Effector memory CD8-positive, alpha-beta T cell (primary cell): ENCODE results near the gene HOXA10.

Source experiments
- ATAC-seq: fragments of 150-1000 bp; cut with Tn5 transposase; replicated peaks from 2 replicates; pipeline ENCODE4 v1.10.0; 2021; ENCODE audit warnings: mild to moderate bottlenecking, moderate library complexity
- DNase-seq, 3 experiments: peaks; one replicate each; pipeline ENCODE4 v3.0.0; 2021
- H3K27ac Mint-ChIP-seq, 2 donors: one replicate each; pipeline ENCODE4 v1.8.0; 2022; ENCODE audit warnings: mild to moderate bottlenecking in 2 of 2, mixed read lengths in 2 of 2, moderate library complexity in 2 of 2
- H3K27me3 Mint-ChIP-seq, 2 donors: one replicate each; pipeline ENCODE4 v1.8.0; 2022; ENCODE audit warnings: mixed read lengths in 2 of 2
- H3K36me3 Mint-ChIP-seq: one replicate; pipeline ENCODE4 v1.8.0; 2022; ENCODE audit warnings: mild to moderate bottlenecking, moderate library complexity, mixed read lengths; ENCODE audit not compliant: insufficient read depth
- H3K4me1 Mint-ChIP-seq, 2 donors: one replicate each; pipeline ENCODE4 v1.8.0; 2022; ENCODE audit warnings: low read depth in 2 of 2, mixed read lengths in 2 of 2
- H3K4me3 Mint-ChIP-seq, 2 donors: one replicate each; pipeline ENCODE4 v1.8.0; 2022; ENCODE audit warnings: mild to moderate bottlenecking in 2 of 2, mixed read lengths in 2 of 2, moderate library complexity in 2 of 2
- H3K9me3 Mint-ChIP-seq, 2 donors: one replicate each; pipeline ENCODE4 v1.8.0; 2022; ENCODE audit warnings: mixed read lengths in 2 of 2

HOXA10 gene

DNA sequence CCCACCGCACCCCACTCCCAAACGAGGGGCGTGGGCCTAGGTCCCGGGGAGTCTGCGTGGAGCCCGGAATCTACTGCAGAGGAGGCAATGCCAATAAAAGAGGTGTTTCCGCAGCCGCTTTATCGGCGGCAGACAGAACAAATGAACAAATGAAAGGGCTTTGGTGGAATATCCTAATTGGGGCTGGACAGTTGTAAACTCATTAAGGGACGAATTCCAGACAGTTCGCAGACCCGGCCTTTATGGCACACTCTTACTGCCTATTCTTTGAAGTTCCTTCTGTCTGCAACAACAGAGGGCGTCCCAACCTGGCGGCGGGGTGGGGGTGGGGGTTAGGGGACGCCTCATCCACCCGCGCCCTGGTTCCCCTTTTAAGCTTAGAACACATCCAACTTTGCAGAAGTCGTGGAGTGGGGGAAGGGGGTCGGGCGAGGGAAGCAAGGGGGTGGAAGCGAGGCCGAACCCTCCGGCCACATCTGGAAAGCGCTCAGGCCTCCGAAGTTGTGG lies 12.9 kb downstream of the HOXA10 start:
- H3K9me3 Mint-ChIP-seq: no peaks in the 10 kb centered on the region
- H3K36me3 Mint-ChIP-seq: peaks cover 41% of the 10 kb centered on the region
- peak overlapping the region in 1 of 2 donors; percentile 52 for H3K27ac Mint-ChIP-seq
- ATAC-seq (no peak), DNase-seq (no peak)
- H3K4me1 Mint-ChIP-seq: peaks cover 17 to 23% of the 10 kb centered on the region in 2 donors
- H3K4me3 Mint-ChIP-seq: peak overlapping the region; percentile 53 to 84
- H3K27me3 Mint-ChIP-seq: peaks cover 62 to 95% of the 10 kb centered on the region in 2 donors

DNA sequence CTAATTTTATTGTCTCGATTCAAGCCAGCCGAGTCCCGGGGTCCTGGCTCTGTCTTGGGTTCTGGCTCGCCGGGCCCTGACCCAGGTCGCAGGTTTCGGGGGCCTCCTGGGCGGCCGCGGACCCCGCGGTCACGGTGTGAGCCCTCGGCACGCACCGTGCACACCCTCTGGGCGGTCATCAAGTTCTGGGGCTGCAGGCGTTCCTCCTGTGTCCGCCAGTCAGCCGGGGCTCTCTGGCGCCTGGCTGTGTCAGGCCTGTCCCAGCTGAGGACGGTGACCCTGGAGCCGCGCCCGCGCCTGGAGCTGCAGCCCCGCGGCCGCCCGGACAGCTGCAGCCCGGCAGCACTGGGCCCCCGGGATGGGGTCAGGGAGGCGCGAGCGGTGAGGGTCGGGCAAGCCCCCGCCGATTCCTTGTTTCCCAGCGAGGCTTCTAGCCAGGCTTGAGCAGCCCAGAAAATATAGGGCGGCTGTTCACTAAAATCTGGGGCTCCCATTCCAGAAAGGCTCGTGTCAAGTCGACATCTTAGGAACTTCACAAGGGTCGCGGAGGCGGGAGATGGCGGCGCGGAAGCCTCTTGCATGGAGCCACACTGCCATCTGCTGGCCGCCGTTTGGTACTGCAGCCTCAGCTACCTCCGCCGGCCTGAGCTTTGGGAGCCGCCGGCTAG lies 13.4 kb downstream of the HOXA10 start:
- Mint-ChIP-seq H3K27me3 (peaks cover 65 to 95% of the 10 kb centered on the region in 2 donors), H3K4me1 (peaks cover 16 to 24% of the 10 kb centered on the region in 2 donors), H3K27ac (peak overlapping the region in 1 of 2 donors; percentile 52), H3K4me3 (peak overlapping the region; percentile 53 to 84), H3K36me3 (peaks cover 38% of the 10 kb centered on the region), H3K9me3 (no peaks in the 10 kb centered on the region)
- peak; percentile 83 to 85 (median 83) for DNase-seq
- peak; percentile 83 for ATAC-seq

DNA sequence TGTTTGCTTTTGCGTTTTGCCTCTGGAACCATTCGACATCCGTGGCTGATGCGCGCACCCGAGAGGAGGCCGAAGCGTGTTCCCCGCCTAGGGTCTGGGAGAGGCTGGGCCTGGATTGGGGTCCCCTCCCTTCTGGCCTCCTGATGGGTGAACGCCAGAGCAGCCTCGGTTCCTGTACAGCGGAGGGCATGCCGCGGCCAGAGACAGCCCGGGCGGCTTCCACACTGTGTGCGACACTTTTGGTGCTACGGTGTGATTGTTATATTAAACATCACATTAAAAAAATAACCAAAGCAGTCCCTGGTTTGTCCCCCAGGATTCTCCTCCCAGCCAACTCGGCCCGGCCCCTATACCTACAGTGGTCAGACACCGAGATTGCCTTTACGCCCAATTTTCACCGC lies 14.0 kb downstream of the HOXA10 start:
- H3K4me1 Mint-ChIP-seq: peaks cover 18 to 27% of the 10 kb centered on the region in 2 donors
- peak overlapping the region; percentile 53 to 84 for H3K4me3 Mint-ChIP-seq
- peaks cover 68 to 95% of the 10 kb centered on the region in 2 donors for H3K27me3 Mint-ChIP-seq
- no peak overlapping the region for H3K27ac Mint-ChIP-seq
- DNase-seq (no peak), ATAC-seq (no peak)
- H3K36me3 Mint-ChIP-seq: peaks cover 39% of the 10 kb centered on the region
- H3K9me3 Mint-ChIP-seq: no peaks in the 10 kb centered on the region

DNA sequence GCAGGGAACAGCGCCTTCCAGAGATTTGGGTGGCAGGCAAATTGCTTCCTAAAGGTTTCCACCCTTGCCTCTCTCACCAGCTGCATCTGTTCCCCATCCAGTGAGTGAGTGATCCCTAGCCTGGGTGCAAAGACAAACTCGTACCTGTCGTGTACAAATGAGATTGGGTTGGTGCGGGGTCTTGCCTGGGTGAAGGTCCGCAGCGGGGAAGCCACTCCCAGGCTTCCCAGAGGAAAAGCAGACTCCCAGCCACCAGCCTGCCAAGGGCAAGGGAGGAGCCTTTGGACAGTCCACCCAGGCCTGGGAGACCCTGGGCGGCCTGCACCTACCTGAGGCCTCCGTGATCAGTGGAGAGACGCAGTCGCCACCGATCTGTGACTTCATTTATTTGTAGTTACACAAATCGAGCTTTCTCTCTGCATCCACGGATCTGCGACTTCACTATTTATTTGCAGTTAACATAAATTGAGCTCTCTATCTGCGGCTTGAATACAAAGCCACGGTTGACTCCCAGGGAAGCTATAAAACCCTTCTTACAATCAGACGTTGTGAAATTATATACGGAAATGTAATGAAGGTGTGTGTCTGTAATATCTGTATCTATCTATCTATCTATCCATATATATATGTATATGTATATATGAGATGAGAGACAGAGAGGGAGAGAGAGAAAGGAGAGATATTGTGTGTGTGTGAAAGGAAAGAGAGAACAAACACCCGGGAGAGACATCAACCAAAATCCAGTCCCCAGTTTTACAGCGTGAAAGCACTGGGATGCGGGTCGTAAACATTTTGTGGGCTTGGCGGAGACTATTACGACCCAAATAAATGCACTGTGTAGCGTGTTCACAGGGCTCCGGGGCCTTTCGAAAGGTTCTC lies 14.6 kb downstream of the HOXA10 start:
- DNase-seq: no peak
- peaks cover 25 to 29% of the 10 kb centered on the region in 2 donors for H3K4me1 Mint-ChIP-seq
- peaks cover 35% of the 10 kb centered on the region for H3K36me3 Mint-ChIP-seq
- H3K27me3 Mint-ChIP-seq: peaks cover 71 to 95% of the 10 kb centered on the region in 2 donors
- H3K9me3 Mint-ChIP-seq: no peaks in the 10 kb centered on the region
- peak overlapping the region; percentile 53 to 84 for H3K4me3 Mint-ChIP-seq
- no peak for ATAC-seq
- H3K27ac Mint-ChIP-seq: no peak overlapping the region

DNA sequence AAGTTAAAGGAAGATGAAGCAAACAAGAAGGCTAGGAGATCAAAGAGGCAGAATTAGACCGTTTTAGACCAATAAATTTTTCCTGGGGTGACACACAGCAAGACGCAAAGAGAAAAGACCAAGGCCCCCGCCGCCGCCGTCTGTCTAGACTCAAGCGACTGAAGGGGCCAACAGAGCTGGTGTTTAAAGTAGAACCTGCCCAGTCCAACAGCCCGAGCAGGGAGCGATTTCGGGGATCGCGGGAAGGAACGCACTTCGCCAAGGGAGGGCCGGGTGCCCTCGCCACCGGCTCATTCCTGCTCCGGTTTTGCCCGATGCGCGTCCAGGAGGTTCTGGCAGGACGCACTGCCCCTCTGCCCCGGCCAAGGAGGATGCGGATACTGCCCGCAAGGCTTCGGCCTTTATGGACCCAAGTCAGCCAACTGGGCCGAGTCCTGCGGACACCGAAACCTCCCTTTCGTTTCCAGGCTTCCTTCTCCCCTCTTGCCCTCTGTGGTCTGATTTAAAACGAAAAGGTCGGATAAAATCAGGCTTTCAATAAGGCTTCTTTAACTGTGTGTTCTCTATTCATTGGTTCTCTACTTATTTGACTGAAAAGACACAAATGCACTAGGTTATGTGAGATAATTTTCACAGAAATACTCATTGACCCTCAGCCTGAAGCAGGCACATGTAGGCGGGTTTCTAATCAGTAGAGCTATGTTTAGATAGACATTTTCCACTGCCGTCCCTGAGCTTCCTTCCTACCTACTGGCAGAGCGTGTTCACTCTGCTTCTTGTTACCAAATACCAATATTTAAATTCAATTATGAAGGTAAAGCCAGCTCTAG lies 15.5 kb downstream of the HOXA10 start:
- H3K4me1 Mint-ChIP-seq: peaks cover 28 to 30% of the 10 kb centered on the region in 2 donors
- peaks cover 33% of the 10 kb centered on the region for H3K36me3 Mint-ChIP-seq
- H3K4me3 Mint-ChIP-seq: peak overlapping the region in 1 of 2 donors; percentile 15
- H3K27me3 Mint-ChIP-seq: peaks cover 71 to 95% of the 10 kb centered on the region in 2 donors
- no peak for DNase-seq
- ATAC-seq: no peak
- no peaks in the 10 kb centered on the region for H3K9me3 Mint-ChIP-seq
- H3K27ac Mint-ChIP-seq: no peak overlapping the region

DNA sequence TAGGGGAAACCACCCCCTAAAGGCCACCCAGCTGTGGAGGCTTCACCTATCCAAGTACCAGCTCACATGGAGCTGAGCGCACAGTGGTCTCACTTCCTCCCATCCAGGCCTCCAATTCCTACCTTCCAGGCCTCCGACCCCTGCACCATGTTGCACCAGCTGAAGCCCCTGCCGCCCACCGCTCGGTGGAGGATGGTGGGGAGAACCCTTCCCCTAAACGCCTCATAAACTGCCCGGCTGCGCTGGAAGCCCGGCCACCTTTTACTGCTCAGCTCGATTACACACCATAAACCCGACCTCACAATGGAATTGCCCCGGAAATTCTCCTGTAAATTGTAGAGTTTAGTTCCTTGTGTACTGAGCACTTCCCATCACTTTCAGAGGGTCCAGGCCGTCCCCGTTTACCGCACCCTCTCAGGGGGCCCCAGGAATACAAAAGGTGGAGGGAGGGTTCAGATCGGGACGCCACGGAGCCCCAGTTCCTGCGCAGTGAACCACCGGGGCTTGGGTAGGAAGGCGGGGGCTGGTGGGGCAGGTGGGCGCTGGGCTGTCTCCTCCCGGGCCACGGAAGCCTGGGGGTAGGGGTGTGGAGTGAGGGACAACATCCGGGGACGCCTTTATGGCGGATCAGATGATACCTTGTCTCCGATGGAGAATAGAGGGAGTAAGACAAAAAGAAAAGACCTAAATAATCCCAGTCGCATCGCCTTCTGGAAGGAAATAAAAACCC lies 16.3 kb downstream of the HOXA10 start:
- H3K36me3 Mint-ChIP-seq: peaks cover 32% of the 10 kb centered on the region
- DNase-seq (no peak), ATAC-seq (no peak)
- no peaks in the 10 kb centered on the region for H3K9me3 Mint-ChIP-seq
- H3K27me3 Mint-ChIP-seq: peaks cover 74 to 95% of the 10 kb centered on the region in 2 donors
- H3K4me3 Mint-ChIP-seq: peak overlapping the region in 1 of 2 donors; percentile 54
- peaks cover 28 to 30% of the 10 kb centered on the region in 2 donors for H3K4me1 Mint-ChIP-seq
- no peak overlapping the region for H3K27ac Mint-ChIP-seq

DNA sequence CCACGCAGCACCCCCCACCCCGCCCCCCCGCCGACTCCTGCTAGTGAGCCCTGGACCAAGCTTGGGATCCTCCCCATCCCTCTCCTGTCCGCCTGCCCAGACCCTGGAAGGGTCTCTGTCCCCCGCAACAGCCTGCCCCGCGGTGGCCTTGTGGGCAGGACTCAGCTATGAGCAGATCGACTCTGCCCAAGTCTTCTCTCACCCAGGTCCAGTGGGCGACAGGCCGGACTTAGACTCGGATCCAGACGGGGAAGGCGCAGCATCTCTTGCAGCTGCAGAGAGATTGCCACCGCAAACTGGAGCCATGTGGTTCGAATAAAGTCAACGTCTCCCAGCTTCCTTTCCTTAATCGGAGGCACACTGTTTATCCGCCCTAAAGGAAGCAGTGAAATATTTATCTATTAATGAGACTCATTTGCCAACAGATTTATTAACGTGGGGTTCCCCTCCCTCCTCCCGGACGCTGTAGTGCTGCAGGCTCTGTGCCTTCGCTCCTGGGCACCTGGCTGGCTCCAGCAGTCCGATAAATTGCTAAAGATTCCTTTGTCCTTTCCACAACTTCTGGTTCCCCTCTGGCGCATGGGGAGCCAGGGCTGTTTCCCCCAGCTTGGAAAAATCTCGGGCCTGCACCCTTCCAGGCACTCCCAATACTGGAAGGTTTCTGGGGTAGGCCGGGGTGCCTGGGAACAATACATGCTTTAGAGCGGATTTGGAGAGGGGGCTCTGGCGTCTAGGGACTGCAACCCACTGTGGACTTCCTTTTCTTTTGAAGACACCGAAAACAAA lies 17.0 kb downstream of the HOXA10 start:
- DNase-seq: no peak
- Mint-ChIP-seq H3K9me3 (no peaks in the 10 kb centered on the region), H3K36me3 (peaks cover 32% of the 10 kb centered on the region), H3K27me3 (peaks cover 79 to 95% of the 10 kb centered on the region in 2 donors), H3K4me3 (peak overlapping the region; percentile 40 to 64), H3K4me1 (peaks cover 30 to 32% of the 10 kb centered on the region in 2 donors), H3K27ac (peak overlapping the region in 1 of 2 donors; percentile 55)
- ATAC-seq: no peak

DNA sequence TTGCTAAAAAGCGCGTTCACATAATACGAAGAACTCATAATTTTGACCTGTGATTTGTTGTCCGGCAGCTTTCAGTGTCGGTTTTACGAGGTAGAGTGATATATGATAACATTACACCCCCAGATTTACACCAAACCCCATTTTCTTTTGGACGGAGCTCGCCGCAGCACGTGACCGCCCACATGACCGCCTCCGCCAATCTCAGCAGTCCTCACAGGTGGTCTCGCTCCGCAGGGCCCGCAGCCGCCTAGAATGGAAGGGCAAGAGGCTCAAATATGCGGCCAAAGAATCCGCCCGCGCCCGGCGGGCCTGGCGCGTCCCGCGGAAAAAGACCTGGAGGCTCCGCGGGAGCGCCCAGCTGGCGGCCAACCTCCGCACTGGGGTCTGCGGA lies 17.6 kb downstream of the HOXA10 start, which contains the start of gene HOXA7:
Gene HOXA7 (minus strand): TSS at position 168 of the 391 bp plus-strand sequence. CDS start 130 bp downstream, at position 38.
- Mint-ChIP-seq H3K27ac (peak within 1 kb of the TSS in 1 of 2 donors; percentile 55), H3K4me1 (peaks cover 36 to 38% of the 10 kb centered on the region in 2 donors)
- DNase-seq: no peak

DNA sequence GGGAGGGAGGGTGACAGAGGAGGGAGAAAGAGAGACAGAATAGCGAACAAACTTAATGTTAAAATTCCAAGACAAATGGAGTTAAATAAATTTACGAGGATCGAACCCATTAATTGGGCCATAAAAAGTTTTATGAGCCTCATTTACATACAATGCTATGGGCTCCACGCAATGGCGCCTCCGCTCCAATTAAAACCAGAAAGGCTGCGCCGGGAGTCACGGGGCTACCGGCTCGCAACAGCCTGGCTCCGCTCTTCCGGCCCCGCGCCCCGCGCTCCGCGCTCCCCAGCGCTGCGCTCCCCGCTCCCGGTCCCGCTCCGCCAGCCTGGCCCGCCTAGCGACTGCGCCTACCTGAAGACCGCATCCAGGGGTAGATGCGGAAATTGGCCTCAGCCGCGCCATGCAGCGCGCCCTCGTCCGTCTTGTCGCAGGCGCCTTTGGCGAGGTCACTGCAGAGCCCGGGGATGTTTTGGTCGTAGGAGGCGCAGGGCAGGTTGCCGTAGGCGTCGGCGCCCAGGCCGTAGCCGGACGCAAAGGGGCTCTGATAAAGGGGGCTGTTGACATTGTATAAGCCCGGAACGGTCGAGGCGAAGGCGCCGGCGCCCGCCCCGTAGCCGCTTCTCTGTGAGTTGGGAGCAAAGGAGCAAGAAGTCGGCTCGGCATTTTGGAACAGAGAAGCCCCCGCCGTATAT lies 18.2 kb downstream of the HOXA10 start:
- Mint-ChIP-seq H3K27me3 (peaks cover 88 to 96% of the 10 kb centered on the region in 2 donors), H3K4me1 (peaks cover 41% of the 10 kb centered on the region in 2 donors)

More for the DNA sequence above, 17.6 kb downstream of the HOXA10 start, which contains the start of gene HOXA7:
- Mint-ChIP-seq H3K36me3 (peaks cover 37% of the 10 kb centered on the region), H3K9me3 (no peaks in the 10 kb centered on the region), H3K4me3 (peak within 1 kb of the TSS; percentile 64 to 80), H3K27me3 (peaks cover 83 to 96% of the 10 kb centered on the region in 2 donors)
- no peak for ATAC-seq

DNA sequence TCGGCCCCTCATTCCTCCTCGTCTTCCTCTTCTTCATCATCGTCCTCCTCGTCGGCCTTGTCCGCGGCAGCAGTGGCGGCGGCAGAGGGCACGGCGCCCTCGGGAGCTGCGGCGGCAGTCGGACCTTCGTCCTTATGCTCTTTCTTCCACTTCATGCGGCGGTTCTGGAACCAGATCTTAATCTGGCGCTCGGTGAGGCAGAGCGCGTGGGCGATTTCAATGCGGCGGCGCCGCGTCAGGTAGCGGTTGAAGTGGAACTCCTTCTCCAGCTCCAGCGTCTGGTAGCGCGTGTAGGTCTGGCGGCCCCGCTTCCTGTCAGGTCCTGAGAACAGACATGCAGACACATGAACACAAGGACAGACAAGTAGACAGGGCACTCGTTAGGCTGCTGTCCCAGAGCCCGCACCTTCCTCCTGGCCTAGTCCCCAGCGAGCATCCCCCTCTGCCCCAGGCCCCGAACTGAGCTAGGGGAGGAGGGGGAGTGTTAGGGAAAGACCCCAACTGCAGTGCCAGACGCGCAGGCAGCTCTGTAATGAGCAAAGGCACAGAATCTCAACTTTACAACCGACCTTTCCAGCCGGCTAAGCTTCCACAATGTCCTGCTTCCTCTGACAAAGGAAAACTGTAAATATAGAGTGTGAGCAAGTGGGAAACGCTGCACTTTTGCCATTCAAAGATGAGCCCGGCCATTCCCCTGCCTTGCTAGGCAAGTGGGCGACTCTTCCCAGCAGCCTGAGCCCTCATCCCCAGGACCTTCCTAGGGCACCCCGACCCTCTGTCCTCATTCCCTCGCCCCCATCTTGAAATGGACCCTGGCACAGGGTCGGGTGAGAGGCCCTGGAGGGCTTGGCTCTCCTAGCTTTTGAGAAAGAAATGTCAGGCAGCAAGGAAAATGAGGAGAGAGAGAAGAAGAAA lies 19.0 kb downstream of the HOXA10 start:
- Mint-ChIP-seq H3K27ac (peak overlapping the region in 1 of 2 donors; percentile 49), H3K9me3 (no peaks in the 10 kb centered on the region), H3K27me3 (peaks cover 96 to 100% of the 10 kb centered on the region in 2 donors), H3K4me3 (peak overlapping the region; percentile 64 to 80), H3K4me1 (peaks cover 47 to 49% of the 10 kb centered on the region in 2 donors), H3K36me3 (peaks cover 36% of the 10 kb centered on the region)
- ATAC-seq (no peak), DNase-seq (no peak)

More for the DNA sequence above, 18.2 kb downstream of the HOXA10 start:
- DNase-seq (no peak), ATAC-seq (peak; percentile 18)
- Mint-ChIP-seq H3K27ac (peak overlapping the region in 1 of 2 donors; percentile 20), H3K36me3 (peaks cover 37% of the 10 kb centered on the region), H3K9me3 (no peaks in the 10 kb centered on the region), H3K4me3 (peak overlapping the region; percentile 64 to 80)
